WTC11 (cell line): ENCODE data around the gene WSCD1. TPM values are rescaled to one million over a fixed set of nuclear protein-coding genes. Genes with fewer than 3 reads are reported as not detected.

Experiments used
- ATAC-seq: fragments of 200-7000 bp; cut with Tn5 transposase; 2 replicates; pipeline ENCODE4 v1.10.0; 2021; ENCODE audit warnings: mild to moderate bottlenecking, moderate library complexity
- CTCF ChIA-PET: fragments of 300-600 bp; sonication (Branson Sonifier 250); formaldehyde crosslinking; loops from one replicate; lab custom pipeline; 2021; ENCODE audit warnings: antibody characterized with exemption; lab: Charles Lee
- POLR2A ChIA-PET: fragments of 350-600 bp; sonication (Branson Sonifier 250); formaldehyde crosslinking; loops from one replicate; lab custom pipeline; 2021; ENCODE audit warnings: antibody characterized with exemption; lab: Charles Lee
- DNase-seq: peaks from one replicate; pipeline ENCODE4 v3.0.0; 2021; ENCODE audit warnings: low spot score
- H3K27ac Mint-ChIP-seq: 2 replicates; pipeline ENCODE4 v1.8.0; 2021; ENCODE audit warnings: mixed read lengths
- H3K27me3 Mint-ChIP-seq: 2 replicates; pipeline ENCODE4 v1.8.0; 2021; ENCODE audit warnings: low read depth, mild to moderate bottlenecking, moderate library complexity, mixed read lengths
- H3K36me3 Mint-ChIP-seq: 2 replicates; pipeline ENCODE4 v1.8.0; 2021; ENCODE audit warnings: mixed read lengths
- H3K4me1 Mint-ChIP-seq: 2 replicates; pipeline ENCODE4 v1.8.0; 2022; ENCODE audit warnings: mixed read lengths
- H3K4me3 Mint-ChIP-seq: 2 replicates; pipeline ENCODE4 v1.8.0; 2021; ENCODE audit warnings: mild to moderate bottlenecking, moderate library complexity, mixed read lengths
- H3K9me3 Mint-ChIP-seq: 2 replicates; pipeline ENCODE4 v1.8.0; 2021; ENCODE audit warnings: mixed read lengths
- ATF2 ChIP-seq: sonication (generic); formaldehyde crosslinking; IDR thresholded peaks from 2 replicates; pipeline ENCODE4 v1.8.1; 2022; ENCODE audit warnings: low read depth, missing genetic modification reagents, borderline replicate concordance
- FOXP4 ChIP-seq: sonication (generic); formaldehyde crosslinking; IDR thresholded peaks from 2 replicates; pipeline ENCODE4 v1.8.0; 2022; ENCODE audit warnings: mild to moderate bottlenecking, missing genetic modification reagents
- GTF2I ChIP-seq: fragments of 250-450 bp; sonication (Bioruptor Pico); conservative IDR thresholded peaks from 2 replicates; pipeline ENCODE4 v1.4.0; 2021; ENCODE audit warnings: mild to moderate bottlenecking
- HMGXB4 ChIP-seq: sonication (generic); formaldehyde crosslinking; IDR thresholded peaks from 2 replicates; pipeline ENCODE4 v1.8.1; 2023; ENCODE audit warnings: mild to moderate bottlenecking, moderate library complexity, missing genetic modification reagents
- NR3C1 ChIP-seq: sonication (generic); formaldehyde crosslinking; conservative IDR thresholded peaks from 2 replicates; pipeline ENCODE4 v1.8.1; 2023; ENCODE audit warnings: low read depth, mild to moderate bottlenecking, missing genetic modification reagents
- OVOL2 ChIP-seq: fragments of 250-450 bp; sonication (Bioruptor Pico); IDR thresholded peaks from 2 replicates; pipeline ENCODE4 v1.9.0; 2021; ENCODE audit warnings: mild to moderate bottlenecking, borderline replicate concordance
- PREB ChIP-seq: sonication (generic); formaldehyde crosslinking; IDR thresholded peaks from 2 replicates; pipeline ENCODE4 v1.8.1; 2022; ENCODE audit warnings: mild to moderate bottlenecking, missing genetic modification reagents, moderate library complexity, borderline replicate concordance
- PRRX2 ChIP-seq: fragments of 250-450 bp; sonication (Bioruptor Pico); IDR thresholded peaks from 2 replicates; pipeline ENCODE4 v1.8.0; 2021; ENCODE audit warnings: mild to moderate bottlenecking
- SMAD3 ChIP-seq: sonication (generic); formaldehyde crosslinking; IDR thresholded peaks from 2 replicates; pipeline ENCODE4 v1.8.0; 2022; ENCODE audit warnings: missing genetic modification reagents, mild to moderate bottlenecking, borderline replicate concordance
- SMAD4 ChIP-seq: sonication (generic); formaldehyde crosslinking; IDR thresholded peaks from 2 replicates; pipeline ENCODE4 v1.8.0; 2022; ENCODE audit warnings: mild to moderate bottlenecking, missing genetic modification reagents
- TP53 ChIP-seq: sonication (generic); formaldehyde crosslinking; IDR thresholded peaks from 2 replicates; pipeline ENCODE4 v1.8.1; 2023; ENCODE audit warnings: mild to moderate bottlenecking, missing genetic modification reagents
- ZBTB21 ChIP-seq: sonication (generic); formaldehyde crosslinking; IDR thresholded peaks from 2 replicates; pipeline ENCODE4 v1.8.1; 2023; ENCODE audit warnings: mild to moderate bottlenecking, missing genetic modification reagents, borderline replicate concordance
- ZBTB43 ChIP-seq: sonication (generic); formaldehyde crosslinking; IDR thresholded peaks from 2 replicates; pipeline ENCODE4 v1.8.1; 2023; ENCODE audit warnings: mild to moderate bottlenecking, missing genetic modification reagents
- ZNF219 ChIP-seq: sonication (generic); formaldehyde crosslinking; IDR thresholded peaks from 2 replicates; pipeline ENCODE4 v1.8.0; 2023; ENCODE audit warnings: missing genetic modification reagents, mild to moderate bottlenecking, borderline replicate concordance
- ZNF281 ChIP-seq: sonication (generic); formaldehyde crosslinking; IDR thresholded peaks from 2 replicates; pipeline ENCODE4 v1.8.0; 2023; ENCODE audit warnings: mild to moderate bottlenecking, missing genetic modification reagents
- total RNA-seq: library from RNA; stranded (reverse); gene quantifications from 3 replicates; pipeline ENCODE4 v1.2.3, GENCODE V29; 2021

WSCD1 gene
- total RNA-seq, 1 experiment from 2014 or later = 57.5 TPM

- TF ChIP-seq FOXP4 (CRISPR knock-in tag) (no peak), OVOL2 (no peak), PRRX2 (CRISPR knock-in tag) (no peak)
- TF ChIP-seq, all 79 proteins: peak for 0
These were observed 10.8 kb upstream of the WSCD1 start (continued) for GRCh38 chr17:6059406-6059805.

- H3K36me3 Mint-ChIP-seq = no peaks in the 10 kb centered on the region
These were observed 8.9 kb upstream of the WSCD1 start for GRCh38 chr17:6061290-6061689.

More at GRCh38 chr17:6061290-6061689, 8.9 kb upstream of the WSCD1 start:
- no peak for DNase-seq
- Mint-ChIP-seq H3K4me3 (no peak overlapping the region), H3K4me1 (peaks cover 13% of the 10 kb centered on the region; the same call in 1 of the 2 replicates), H3K27ac (no peak overlapping the region), H3K27me3 (no peaks in the 10 kb centered on the region; the same call in none of the 2 replicates), H3K9me3 (no peaks in the 10 kb centered on the region)
- ATAC-seq = no peak
- CTCF ChIA-PET = interaction anchor here (0.6 kb wide), 1 partner anchor 219 kb away, joined by 5 read pairs; no protein-coding TSS in a partner anchor
- POLR2A ChIA-PET = no interaction called here
- TF ChIP-seq ZBTB43 (CRISPR knock-in tag) = no peak
- no peak for TF ChIP-seq ATF2 (CRISPR knock-in tag)
- TF ChIP-seq HMGXB4 (CRISPR knock-in tag) = no peak
- TF ChIP-seq TP53 (CRISPR knock-in tag) = no peak
- TF ChIP-seq SMAD4 (CRISPR knock-in tag) = no peak
- no peak for TF ChIP-seq ZBTB21
- TF ChIP-seq ZNF281 (CRISPR knock-in tag) = no peak
- no peak for TF ChIP-seq GTF2I (CRISPR knock-in tag)
- TF ChIP-seq SMAD3 (CRISPR knock-in tag) = no peak
- no peak for TF ChIP-seq NR3C1
- no peak for TF ChIP-seq PREB (CRISPR knock-in tag)
- no peak for TF ChIP-seq ZNF219 (CRISPR knock-in tag)
